H9 (cell line): ENCODE results near the gene KIAA1671. TPM values are rescaled to one million over a fixed set of nuclear protein-coding genes. Genes with fewer than 3 reads are reported as not detected.

ENCODE experiments used
- DNase-seq: peaks from one replicate; pipeline ENCODE4 v3.0.0-alpha.2; 2017
- H2AFZ ChIP-seq: one replicate; pipeline ENCODE4 v1.6.1; 2013; ENCODE audit warnings: mild to moderate bottlenecking, low read length, control low read depth, moderate library complexity
- H2AK5ac ChIP-seq: 2 replicates; pipeline ENCODE4 v1.6.1; 2013; ENCODE audit warnings: low read length, control low read depth, mixed read lengths; ENCODE audit not compliant: insufficient read length
- H2BK120ac ChIP-seq: one replicate; pipeline ENCODE4 v1.6.1; 2013; ENCODE audit warnings: low read depth, mild to moderate bottlenecking, low read length, control low read depth, inconsistent platforms; ENCODE audit not compliant: poor library complexity, severe bottlenecking
- H2BK12ac ChIP-seq: 2 replicates; pipeline ENCODE4 v1.6.1; 2013; ENCODE audit warnings: low read length, control low read depth, mixed read lengths, low read depth; ENCODE audit not compliant: insufficient read length
- H2BK15ac ChIP-seq: 2 replicates; pipeline ENCODE4 v1.6.1; 2013; ENCODE audit warnings: low read depth, low read length, control low read depth
- H2BK20ac ChIP-seq: one replicate; pipeline ENCODE4 v1.6.1; 2013; ENCODE audit warnings: low read depth, mild to moderate bottlenecking, low read length, control low read depth, inconsistent platforms; ENCODE audit not compliant: poor library complexity, severe bottlenecking
- H2BK5ac ChIP-seq: 2 replicates; pipeline ENCODE4 v1.6.1; 2013; ENCODE audit warnings: low read length, control low read depth, mixed read lengths; ENCODE audit not compliant: insufficient read length
- H3K14ac ChIP-seq: 2 replicates; pipeline ENCODE4 v1.6.1; 2013; ENCODE audit warnings: low read length, control low read depth; ENCODE audit not compliant: insufficient read depth
- H3K18ac ChIP-seq: 2 replicates; pipeline ENCODE4 v1.6.1; 2013; ENCODE audit warnings: low read depth, mild to moderate bottlenecking, mixed read lengths, low read length, control low read depth; ENCODE audit not compliant: insufficient read length
- H3K23ac ChIP-seq: 2 replicates; pipeline ENCODE4 v1.6.1; 2013; ENCODE audit warnings: low read length, control low read depth, mixed read lengths, low read depth; ENCODE audit not compliant: insufficient read length
- H3K23me2 ChIP-seq: 2 replicates; pipeline ENCODE4 v1.6.1; 2013; ENCODE audit warnings: low read depth, mild to moderate bottlenecking, mixed read lengths, low read length, control low read depth; ENCODE audit not compliant: insufficient read length, poor library complexity, severe bottlenecking
- H3K27ac ChIP-seq: 2 replicates; pipeline ENCODE4 v1.5.1; 2013; ENCODE audit warnings: low read length, control low read depth, mixed read lengths, low read depth; ENCODE audit not compliant: insufficient read length
- H3K27me3 ChIP-seq: 2 replicates; pipeline ENCODE4 v1.6.1; 2013; ENCODE audit warnings: low read length, control low read depth, inconsistent platforms; ENCODE audit not compliant: insufficient read depth
- H3K4ac ChIP-seq: 2 replicates; pipeline ENCODE4 v1.6.1; 2013; ENCODE audit warnings: low read depth, mild to moderate bottlenecking, control low read depth, inconsistent platforms, low read length, moderate library complexity
- H3K4me1 ChIP-seq: 2 replicates; pipeline ENCODE4 v1.6.1; 2013; ENCODE audit warnings: low read length, control low read depth, inconsistent platforms; ENCODE audit not compliant: insufficient read depth
- H3K4me2 ChIP-seq: 2 replicates; pipeline ENCODE4 v1.6.1; 2013; ENCODE audit warnings: low read length, control low read depth, mixed read lengths; ENCODE audit not compliant: insufficient read length, insufficient read depth
- H3K56ac ChIP-seq: 2 replicates; pipeline ENCODE4 v1.6.1; 2013; ENCODE audit warnings: low read depth, mild to moderate bottlenecking, mixed read lengths, low read length, control low read depth; ENCODE audit not compliant: insufficient read length
- H3K79me1 ChIP-seq: 2 replicates; pipeline ENCODE4 v1.6.1; 2013; ENCODE audit warnings: low read depth, mild to moderate bottlenecking, moderate library complexity, low read length, control low read depth, inconsistent platforms; ENCODE audit not compliant: insufficient read depth, poor library complexity, severe bottlenecking
- H3K79me2 ChIP-seq: 2 replicates; pipeline ENCODE4 v1.6.1; 2013; ENCODE audit warnings: low read length, control low read depth, inconsistent platforms; ENCODE audit not compliant: insufficient read depth
- H3K9ac ChIP-seq: 2 replicates; pipeline ENCODE4 v1.6.1; 2013; ENCODE audit warnings: low read length, control low read depth, mixed read lengths; ENCODE audit not compliant: insufficient read length; ENCODE audit errors: extremely low read depth
- H3K9me3 ChIP-seq: one replicate; pipeline ENCODE4 v1.6.1; 2013; ENCODE audit warnings: low read depth, low read length, inconsistent platforms; ENCODE audit not compliant: control insufficient read depth
- H3T11ph ChIP-seq: one replicate; pipeline ENCODE4 v1.6.1; 2013; ENCODE audit warnings: mild to moderate bottlenecking, low read length, control low read depth, inconsistent platforms
- H4K20me1 ChIP-seq: one replicate; pipeline ENCODE4 v1.6.1; 2013; ENCODE audit not compliant: control insufficient read depth, insufficient read length, insufficient read depth
- H4K5ac ChIP-seq: 2 replicates; pipeline ENCODE4 v1.6.1; 2013; ENCODE audit warnings: low read depth, mild to moderate bottlenecking, mixed read lengths, low read length, control low read depth; ENCODE audit not compliant: insufficient read length
- H4K8ac ChIP-seq: replicated peaks from 2 replicates; pipeline ENCODE4 v1.6.1; 2013; ENCODE audit warnings: low read length, control low read depth, mixed read lengths, low read depth; ENCODE audit not compliant: insufficient read length
- H4K91ac ChIP-seq: 2 replicates; pipeline ENCODE4 v1.6.1; 2013; ENCODE audit warnings: low read depth, mild to moderate bottlenecking, moderate library complexity, mixed read lengths, low read length, control low read depth; ENCODE audit not compliant: insufficient read length
- H3K27ac Mint-ChIP-seq, 3 experiments: 2 replicates in 2 of 3; 3 replicates in 1 of 3; pipeline ENCODE4 v1.8.0; 2020 to 2021; ENCODE audit warnings: mixed read lengths in 3 of 3, mild to moderate bottlenecking in 1 of 3, moderate library complexity in 1 of 3
- H3K27me3 Mint-ChIP-seq: 2 replicates; pipeline ENCODE4 v1.8.0; 2021; ENCODE audit warnings: low read depth, mild to moderate bottlenecking, moderate library complexity, mixed read lengths
- H3K36me3 Mint-ChIP-seq, 3 experiments: 2 replicates in 2 of 3; 3 replicates in 1 of 3; pipeline ENCODE4 v1.8.0; 2020 to 2021; ENCODE audit warnings: low read depth in 3 of 3, mixed read lengths in 3 of 3; ENCODE audit not compliant: insufficient read depth in 1 of 3
- H3K4me1 Mint-ChIP-seq, 2 experiments: 2 replicates each; pipeline ENCODE4 v1.8.0; 2020; ENCODE audit warnings: mixed read lengths in 2 of 2
- H3K4me3 Mint-ChIP-seq, 2 experiments: 2 replicates in 1 of 2; 3 replicates in 1 of 2; pipeline ENCODE4 v1.8.0; 2020 to 2021; ENCODE audit warnings: mild to moderate bottlenecking in 2 of 2, mixed read lengths in 2 of 2, moderate library complexity in 1 of 2
- H3K9me3 Mint-ChIP-seq, 2 experiments: 2 replicates in 1 of 2; 3 replicates in 1 of 2; pipeline ENCODE4 v1.8.0; 2020; ENCODE audit warnings: mild to moderate bottlenecking in 2 of 2, mixed read lengths in 2 of 2, moderate library complexity in 1 of 2
- WGBS: extraction: QIAGEN DNeasy Blood & Tissue Kit; methylation state at CpG from one replicate; pipeline ENCODE4 v1.1.7; 2013; ENCODE audit warnings: missing lambda C conversion rate, low lambda C conversion rate, mixed read lengths; ENCODE audit not compliant: insufficient read length; ENCODE audit errors: extremely low coverage; 5-methylcytosine and 5-hydroxymethylcytosine counted together
- total RNA-seq: library from RNA; stranded (reverse); gene quantifications from 2 replicates; pipeline ENCODE4 v1.2.1, GENCODE V29; 2021
- TF ChIP-seq, protein P1 (sequence below): fragments of 200-600 bp; sonication (generic); conservative IDR thresholded peaks from 3 replicates; pipeline ENCODE4 v1.8.0; 2021; ENCODE audit warnings: antibody characterized with exemption, mild to moderate bottlenecking

KIAA1671 gene
- total RNA-seq, 1 experiment from 2014 or later: 22.6 TPM

- Histone ChIP-seq H4K91ac (no peak overlapping the region), H3K79me1 (no peaks in the 10 kb centered on the region), H3T11ph (no peak overlapping the region), H2AK5ac (no peak overlapping the region), H3K23me2 (no peaks in the 10 kb centered on the region), H3K4ac (no peak overlapping the region), H2BK12ac (no peak overlapping the region), H2BK5ac (no peak overlapping the region), H3K4me2 (no peak overlapping the region), H2BK15ac (no peak overlapping the region), H3K9ac (no peak overlapping the region), H3K27me3 (no peaks in the 10 kb centered on the region), H4K20me1 (no peaks in the 10 kb centered on the region), H3K56ac (no peak overlapping the region), H3K79me2 (no peaks in the 10 kb centered on the region), H3K9me3 (no peaks in the 10 kb centered on the region), H2AFZ (no peak overlapping the region), H2BK120ac (no peak overlapping the region), H3K27ac (no peak overlapping the region), H3K18ac (no peak overlapping the region), H4K8ac (no peak overlapping the region), H3K14ac (no peak overlapping the region; the same call in 1 of the 2 replicates), H3K4me1 (no peaks in the 10 kb centered on the region; the same call in 1 of the 2 replicates), H2BK20ac (no peak overlapping the region), H3K23ac (no peak overlapping the region), H4K5ac (no peak overlapping the region)
- no peak overlapping the region for H3K27ac Mint-ChIP-seq
- TF ChIP-seq, protein P1, sequence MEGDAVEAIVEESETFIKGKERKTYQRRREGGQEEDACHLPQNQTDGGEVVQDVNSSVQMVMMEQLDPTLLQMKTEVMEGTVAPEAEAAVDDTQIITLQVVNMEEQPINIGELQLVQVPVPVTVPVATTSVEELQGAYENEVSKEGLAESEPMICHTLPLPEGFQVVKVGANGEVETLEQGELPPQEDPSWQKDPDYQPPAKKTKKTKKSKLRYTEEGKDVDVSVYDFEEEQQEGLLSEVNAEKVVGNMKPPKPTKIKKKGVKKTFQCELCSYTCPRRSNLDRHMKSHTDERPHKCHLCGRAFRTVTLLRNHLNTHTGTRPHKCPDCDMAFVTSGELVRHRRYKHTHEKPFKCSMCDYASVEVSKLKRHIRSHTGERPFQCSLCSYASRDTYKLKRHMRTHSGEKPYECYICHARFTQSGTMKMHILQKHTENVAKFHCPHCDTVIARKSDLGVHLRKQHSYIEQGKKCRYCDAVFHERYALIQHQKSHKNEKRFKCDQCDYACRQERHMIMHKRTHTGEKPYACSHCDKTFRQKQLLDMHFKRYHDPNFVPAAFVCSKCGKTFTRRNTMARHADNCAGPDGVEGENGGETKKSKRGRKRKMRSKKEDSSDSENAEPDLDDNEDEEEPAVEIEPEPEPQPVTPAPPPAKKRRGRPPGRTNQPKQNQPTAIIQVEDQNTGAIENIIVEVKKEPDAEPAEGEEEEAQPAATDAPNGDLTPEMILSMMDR: peak; percentile 85
- peak; percentile 90 for DNase-seq
- H3K27me3 Mint-ChIP-seq: no peaks in the 10 kb centered on the region
- no CpG with 5 or more reads among the region's 23 CpGs for WGBS
- no peaks in the 10 kb centered on the region for H3K9me3 Mint-ChIP-seq
- no peak overlapping the region for H3K4me3 Mint-ChIP-seq
- H3K4me1 Mint-ChIP-seq: peaks cover 17 to 18% of the 10 kb centered on the region in 2 experiments
- H3K36me3 Mint-ChIP-seq: no peaks in the 10 kb centered on the region; a peak in 2 of 7 replicates
Measured at GRCh38 chr22:25057013-25057881, 104.7 kb downstream of the KIAA1671 start.
